Peyer's patch (tissue), 4 donors: Measurements from ENCODE around the gene ITPRIP.

Experiments
- CTCF ChIP-seq, 6 experiments: fragments of 450-650 bp in 4 of 6; fragments of 200-600 bp in 2 of 6; sonication (generic) in 1 of 6; IDR thresholded peaks; one replicate each; pipeline ENCODE4 v1.5.1; 2017 to 2019; ENCODE audit warnings: antibody characterized with exemption in 6 of 6, mild to moderate bottlenecking in 3 of 6, moderate library complexity in 1 of 6
- POLR2A ChIP-seq, 2 donors: fragments of 450-650 bp; IDR thresholded peaks; one replicate each; pipeline ENCODE4 v1.5.1; 2017; ENCODE audit warnings: antibody characterized with exemption in 2 of 2, mild to moderate bottlenecking in 2 of 2, moderate library complexity in 2 of 2

GRCh38 chr10:104281694-104282093, 56.6 kb downstream of the ITPRIP start:
- no peak for TF ChIP-seq CTCF (IDR thresholded peaks at IDR 0.05)
- no peak for TF ChIP-seq POLR2A (IDR thresholded peaks at IDR 0.05)
